GM21786 (cell line): Measurements from ENCODE around the gene CST7.

Experiments used
- ATAC-seq: cut with Tn5 transposase; IDR thresholded peaks from one replicate; pipeline ENCODE4 v1.9.1; 2021; ENCODE audit not compliant: unreplicated experiment

The CST7 gene

GRCh38 chr20:24950128-24950835 is 1.2 kb downstream of the CST7 start:
- no peak for ATAC-seq

- ATAC-seq = no peak
Measured at GRCh38 chr20:24950836-24951525, 1.9 kb downstream of the CST7 start.

GRCh38 chr20:24951536-24952083 is 2.5 kb downstream of the CST7 start:
- ATAC-seq = no peak

GRCh38 chr20:24952376-24953208 is 3.5 kb downstream of the CST7 start:
- no peak for ATAC-seq

- no peak for ATAC-seq
Measured at GRCh38 chr20:24953209-24953575, 4.1 kb downstream of the CST7 start.

- no peak for ATAC-seq
Measured at GRCh38 chr20:24953621-24954133, 4.6 kb downstream of the CST7 start.

- no peak for ATAC-seq
Measured at GRCh38 chr20:24954151-24954550, 5.1 kb downstream of the CST7 start.

- no peak for ATAC-seq
Measured at GRCh38 chr20:24954566-24954965, 5.5 kb downstream of the CST7 start.

- peak; percentile 92 for ATAC-seq
Measured at GRCh38 chr20:24955045-24955444, 6.0 kb downstream of the CST7 start.

- ATAC-seq = no peak
Measured at GRCh38 chr20:24956001-24956841, 7.2 kb downstream of the CST7 start.

GRCh38 chr20:24957326-24958016 is 8.4 kb downstream of the CST7 start:
- no peak for ATAC-seq

- no peak for ATAC-seq
Measured at GRCh38 chr20:24958506-24959385, 9.7 kb downstream of the CST7 start.

- no peak for ATAC-seq
Measured at GRCh38 chr20:24959591-24960301, 10.7 kb downstream of the CST7 start.

GRCh38 chr20:24960302-24960801 is 11.3 kb downstream of the CST7 start:
- no peak for ATAC-seq

GRCh38 chr20:24960861-24961260 is 11.8 kb downstream of the CST7 start:
- no peak for ATAC-seq

GRCh38 chr20:24961384-24962181 is 12.5 kb downstream of the CST7 start:
- no peak for ATAC-seq

GRCh38 chr20:24962182-24962492 is 13.1 kb downstream of the CST7 start:
- no peak for ATAC-seq
